NCI-H82 (cell line): ENCODE measurements around the gene SLC35F1.
"Not testable (repeated sequence)": the region's sequence is repeated elsewhere in the genome, so short reads cannot be mapped to it uniquely, and the experiment has no call there.

Experiments
- DNase-seq: peaks from one replicate; lab custom pipeline; 2025; lab: John Stamatoyannopoulos, UW

SLC35F1 gene

GRCh38 chr6:117906958-117907600, at the start of gene SLC35F1:
TSS of gene SLC35F1 (plus strand) at chr6:117907264.
- DNase-seq: peak; percentile 73

GRCh38 chr6:117858601-117859000, 48.5 kb upstream of the SLC35F1 start:
- DNase-seq: not testable (repeated sequence)

- DNase-seq: no peak
Measured at GRCh38 chr6:117861545-117861944, 45.5 kb upstream of the SLC35F1 start.

GRCh38 chr6:117866561-117866960, 40.5 kb upstream of the SLC35F1 start:
- DNase-seq: no peak

- no peak for DNase-seq
Measured at GRCh38 chr6:117870486-117871242, 36.4 kb upstream of the SLC35F1 start.

- no peak for DNase-seq
Measured at GRCh38 chr6:117880824-117881223, 26.2 kb upstream of the SLC35F1 start.

GRCh38 chr6:117890172-117890571, 16.9 kb upstream of the SLC35F1 start:
- no peak for DNase-seq

GRCh38 chr6:117906507-117906957, 532 bp upstream of the SLC35F1 start:
- peak; percentile 28 for DNase-seq

GRCh38 chr6:117907601-117908245, 659 bp downstream of the SLC35F1 start:
- DNase-seq: peak; percentile 56

- DNase-seq: peak; percentile 19
Measured at GRCh38 chr6:117908246-117909068, 1.4 kb downstream of the SLC35F1 start.

- no peak for DNase-seq
Measured at GRCh38 chr6:117909638-117910037, 2.6 kb downstream of the SLC35F1 start.

GRCh38 chr6:117910549-117910948, 3.5 kb downstream of the SLC35F1 start:
- DNase-seq: no peak

GRCh38 chr6:117911150-117911549, 4.1 kb downstream of the SLC35F1 start:
- no peak for DNase-seq

GRCh38 chr6:117911660-117912059, 4.6 kb downstream of the SLC35F1 start:
- DNase-seq: no peak

- no peak for DNase-seq
Measured at GRCh38 chr6:117915846-117916245, 8.8 kb downstream of the SLC35F1 start.

GRCh38 chr6:117916483-117916882, 9.4 kb downstream of the SLC35F1 start:
- DNase-seq: no peak

GRCh38 chr6:117917176-117917575, 10.1 kb downstream of the SLC35F1 start:
- DNase-seq: no peak

- DNase-seq: peak; percentile 5
Measured at GRCh38 chr6:117918454-117918853, 11.4 kb downstream of the SLC35F1 start.

GRCh38 chr6:117919275-117919674, 12.2 kb downstream of the SLC35F1 start:
- DNase-seq: no peak

GRCh38 chr6:117919775-117920729, 13.0 kb downstream of the SLC35F1 start:
- DNase-seq: peak; percentile 57

GRCh38 chr6:117924690-117925089, 17.6 kb downstream of the SLC35F1 start:
- DNase-seq: no peak
